Smooth muscle cell of the brain vasculature (primary cell): ENCODE results near the gene RBBP6.
"Not testable (repeated sequence)": the region's sequence is repeated elsewhere in the genome, so short reads cannot be mapped to it uniquely, and the experiment has no call there.

Source experiments
- DNase-seq: peaks from one replicate; pipeline ENCODE4 v3.0.0-alpha.2; 2012; ENCODE audit warnings: low read depth, low spot score

Gene RBBP6, protein sequence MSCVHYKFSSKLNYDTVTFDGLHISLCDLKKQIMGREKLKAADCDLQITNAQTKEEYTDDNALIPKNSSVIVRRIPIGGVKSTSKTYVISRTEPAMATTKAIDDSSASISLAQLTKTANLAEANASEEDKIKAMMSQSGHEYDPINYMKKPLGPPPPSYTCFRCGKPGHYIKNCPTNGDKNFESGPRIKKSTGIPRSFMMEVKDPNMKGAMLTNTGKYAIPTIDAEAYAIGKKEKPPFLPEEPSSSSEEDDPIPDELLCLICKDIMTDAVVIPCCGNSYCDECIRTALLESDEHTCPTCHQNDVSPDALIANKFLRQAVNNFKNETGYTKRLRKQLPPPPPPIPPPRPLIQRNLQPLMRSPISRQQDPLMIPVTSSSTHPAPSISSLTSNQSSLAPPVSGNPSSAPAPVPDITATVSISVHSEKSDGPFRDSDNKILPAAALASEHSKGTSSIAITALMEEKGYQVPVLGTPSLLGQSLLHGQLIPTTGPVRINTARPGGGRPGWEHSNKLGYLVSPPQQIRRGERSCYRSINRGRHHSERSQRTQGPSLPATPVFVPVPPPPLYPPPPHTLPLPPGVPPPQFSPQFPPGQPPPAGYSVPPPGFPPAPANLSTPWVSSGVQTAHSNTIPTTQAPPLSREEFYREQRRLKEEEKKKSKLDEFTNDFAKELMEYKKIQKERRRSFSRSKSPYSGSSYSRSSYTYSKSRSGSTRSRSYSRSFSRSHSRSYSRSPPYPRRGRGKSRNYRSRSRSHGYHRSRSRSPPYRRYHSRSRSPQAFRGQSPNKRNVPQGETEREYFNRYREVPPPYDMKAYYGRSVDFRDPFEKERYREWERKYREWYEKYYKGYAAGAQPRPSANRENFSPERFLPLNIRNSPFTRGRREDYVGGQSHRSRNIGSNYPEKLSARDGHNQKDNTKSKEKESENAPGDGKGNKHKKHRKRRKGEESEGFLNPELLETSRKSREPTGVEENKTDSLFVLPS (N-terminal part only)

DNA sequence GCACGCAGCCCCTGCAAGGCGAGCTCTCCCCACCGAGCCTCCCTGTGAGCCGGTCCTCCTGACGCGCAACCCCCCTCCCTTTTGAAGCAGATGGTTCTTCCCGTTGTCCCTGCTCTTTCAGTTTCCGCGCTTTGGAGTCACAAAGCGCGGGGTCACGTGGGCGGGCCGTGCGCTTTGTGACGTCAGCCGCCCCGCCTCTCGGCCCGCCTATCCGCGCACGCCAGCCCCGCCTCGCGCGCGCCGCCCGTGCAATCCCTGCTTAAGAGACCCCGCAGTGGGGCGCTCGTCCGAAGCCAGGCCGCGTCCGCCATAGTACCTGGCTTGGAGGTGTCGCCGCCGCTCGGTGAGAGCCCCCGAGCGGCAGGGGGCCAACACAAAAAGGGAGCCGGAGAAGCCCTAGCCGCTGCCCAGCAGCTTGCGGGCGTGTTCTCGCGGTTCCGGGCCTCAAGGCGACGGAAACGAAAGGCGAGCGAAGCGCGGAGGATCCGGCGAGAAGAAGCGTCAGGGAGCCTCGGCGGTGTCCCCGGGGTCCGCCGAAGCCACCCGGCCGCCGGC, at the start of gene RBBP6:
RBBP6 (plus strand) TSS at position 272 of the 555 bp plus-strand sequence. CDS start 1,061 bp downstream, outside the sequence.
- DNase-seq: peak; percentile 95

- no peak for DNase-seq
Measured at GRCh38 chr16:24490866-24491265, 48.5 kb upstream of the RBBP6 start.

- no peak for DNase-seq
Measured at GRCh38 chr16:24491731-24492130, 47.6 kb upstream of the RBBP6 start.

DNA sequence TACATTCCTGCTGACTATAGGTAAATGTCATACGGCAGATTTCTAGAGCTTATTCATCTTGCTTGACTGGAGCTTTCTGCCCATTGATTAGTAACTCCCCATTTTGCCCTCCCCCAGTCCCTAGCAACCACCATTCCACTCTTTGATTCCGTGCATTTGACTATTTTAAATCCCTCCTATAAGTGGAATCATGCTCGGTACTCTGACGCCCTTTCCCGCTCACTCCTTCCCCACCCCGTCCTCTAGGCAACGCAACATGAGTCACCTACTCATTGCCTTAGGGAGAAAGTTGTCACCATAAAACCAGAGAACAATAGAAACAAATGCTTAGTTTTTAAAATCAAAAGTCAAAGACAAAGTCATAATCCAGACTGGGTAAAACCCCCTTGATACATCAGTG, 45.5 kb upstream of the RBBP6 start:
- no peak for DNase-seq

DNA sequence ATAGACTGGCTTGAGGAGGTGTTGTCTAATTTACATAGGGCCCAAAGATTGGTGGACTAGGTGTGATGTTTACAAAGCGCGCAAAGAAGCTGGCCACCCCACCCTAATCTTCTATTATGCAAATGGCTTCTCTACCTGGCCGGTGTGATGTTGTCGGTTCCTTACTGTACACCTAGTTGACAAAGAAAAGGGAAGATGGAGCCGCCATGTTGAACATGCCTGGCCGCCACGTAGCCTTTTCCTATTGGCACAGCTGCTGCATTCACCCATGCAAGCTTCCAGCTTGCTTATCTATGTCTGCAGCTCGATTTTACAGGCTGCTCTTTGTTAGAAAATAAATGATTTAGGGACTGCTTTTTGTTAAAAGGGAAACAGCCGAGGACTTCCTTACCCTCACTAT, 44.2 kb upstream of the RBBP6 start:
- DNase-seq: not testable (repeated sequence)

DNA sequence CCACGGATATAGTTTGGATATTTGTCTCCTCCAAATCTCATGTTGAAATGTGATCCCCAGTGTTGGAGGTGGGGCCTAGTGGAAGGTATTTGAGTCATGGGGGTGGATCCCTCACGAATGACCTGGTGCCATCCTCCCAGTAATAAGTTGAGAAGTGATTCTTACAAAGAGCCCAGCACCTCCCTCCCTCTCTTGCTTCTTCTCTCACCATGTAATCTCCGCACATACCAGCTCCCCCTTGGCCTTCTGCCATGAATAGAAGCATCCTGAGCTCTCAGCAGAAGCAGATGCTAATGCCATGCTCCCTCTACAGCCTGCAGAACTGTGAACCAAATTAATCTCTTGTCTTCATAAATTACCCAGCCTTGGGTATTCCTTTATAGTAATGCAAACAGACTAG, 41.9 kb upstream of the RBBP6 start:
- DNase-seq: no peak

DNA sequence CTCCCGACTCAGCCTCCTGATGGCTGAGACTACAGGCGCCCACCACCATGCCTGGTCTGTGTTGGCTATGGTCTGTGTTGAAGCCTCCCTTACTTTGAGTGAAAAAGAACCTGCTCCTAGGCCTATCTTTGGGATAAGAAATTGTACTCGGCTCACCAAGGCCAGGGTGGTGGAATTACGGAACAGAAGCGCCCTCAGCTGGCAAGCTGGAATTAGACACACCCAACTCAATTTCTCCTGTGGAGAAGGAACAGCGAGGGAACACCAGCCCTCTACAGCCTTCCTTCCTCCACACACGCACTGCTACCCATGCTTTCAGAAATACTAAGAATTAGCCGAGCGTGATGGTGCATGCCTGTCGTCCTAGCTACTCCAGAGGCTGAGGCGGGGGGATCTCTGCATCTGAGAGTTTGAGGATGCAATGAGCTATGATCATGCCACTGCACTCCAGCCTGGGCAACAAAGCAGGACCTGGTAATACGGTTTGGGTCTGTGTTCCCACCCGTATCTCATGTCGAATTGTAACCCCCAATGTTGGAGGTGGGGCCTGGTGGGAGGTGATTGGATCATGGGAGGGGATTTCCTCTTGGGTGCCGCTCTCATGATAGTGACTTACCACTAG, 40.1 kb upstream of the RBBP6 start:
- DNase-seq: no peak

GRCh38 chr16:24504472-24505345, 34.7 kb upstream of the RBBP6 start:
- no peak for DNase-seq

DNA sequence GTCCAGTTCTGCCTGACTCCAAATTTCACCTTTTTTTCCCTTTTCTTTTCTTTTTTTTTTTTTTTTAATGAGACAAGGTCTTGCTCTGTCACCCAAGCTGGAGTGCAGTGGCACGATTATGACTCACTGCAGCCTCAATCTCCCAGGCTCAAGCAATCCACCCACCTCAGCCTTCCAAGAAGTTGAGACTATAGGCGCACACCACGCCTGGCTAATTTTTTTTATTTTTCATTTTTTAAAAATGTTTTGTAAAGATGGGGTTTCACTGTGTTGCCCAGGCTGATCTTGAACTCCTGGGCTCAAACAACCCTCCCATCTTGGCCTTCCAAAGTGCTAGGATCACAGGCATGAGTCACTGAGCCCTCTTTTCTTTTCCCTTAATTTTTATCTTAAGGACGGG, 33.4 kb upstream of the RBBP6 start:
- DNase-seq: no peak

- DNase-seq: no peak
Measured at GRCh38 chr16:24507959-24508480, 31.3 kb upstream of the RBBP6 start.

GRCh38 chr16:24508614-24509013, 30.8 kb upstream of the RBBP6 start:
- DNase-seq: no peak

GRCh38 chr16:24509536-24509935, 29.8 kb upstream of the RBBP6 start:
- no peak for DNase-seq

DNA sequence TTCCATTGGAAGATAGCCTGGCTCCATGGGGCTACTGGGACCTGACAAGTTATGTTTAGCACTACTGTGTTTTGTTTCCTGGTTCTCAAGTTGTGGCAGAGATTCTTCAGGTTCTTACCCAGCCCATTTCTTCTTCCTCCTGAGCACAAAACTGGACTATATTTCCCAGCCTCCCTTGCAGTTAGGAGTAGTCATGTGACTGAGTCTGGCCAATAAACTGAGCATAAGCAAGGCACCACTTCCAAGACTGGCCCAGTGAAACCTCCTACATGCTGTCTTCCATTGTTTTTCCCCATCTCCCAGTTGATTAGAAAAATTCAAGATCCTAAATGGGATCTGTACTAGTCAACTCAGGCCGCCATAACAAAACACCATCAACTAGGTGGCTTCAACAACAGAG, 28.2 kb upstream of the RBBP6 start:
- DNase-seq: no peak

- no peak for DNase-seq
Measured at GRCh38 chr16:24511792-24512191, 27.6 kb upstream of the RBBP6 start.

GRCh38 chr16:24514096-24514495, 25.3 kb upstream of the RBBP6 start:
- DNase-seq: no peak

DNA sequence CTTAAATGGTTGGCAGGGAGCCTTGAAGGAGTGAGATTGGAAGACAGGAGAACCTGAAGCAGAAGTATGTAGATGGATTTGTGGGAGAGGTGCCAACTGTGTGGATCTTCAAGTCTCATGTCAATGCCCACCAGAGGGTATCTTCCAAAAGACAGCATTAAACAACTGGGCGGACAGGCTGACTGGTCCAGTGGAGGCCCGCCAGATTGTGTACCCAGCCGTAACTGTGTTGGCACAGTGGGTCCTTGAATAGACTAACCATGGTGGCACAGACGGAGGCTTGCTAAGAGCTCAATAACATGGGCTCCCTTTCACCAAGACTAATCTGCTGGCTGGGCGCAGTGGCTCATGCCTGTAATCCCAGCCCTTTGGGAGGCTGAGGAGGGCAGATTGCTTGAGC, 24.2 kb upstream of the RBBP6 start:
- no peak for DNase-seq

DNA sequence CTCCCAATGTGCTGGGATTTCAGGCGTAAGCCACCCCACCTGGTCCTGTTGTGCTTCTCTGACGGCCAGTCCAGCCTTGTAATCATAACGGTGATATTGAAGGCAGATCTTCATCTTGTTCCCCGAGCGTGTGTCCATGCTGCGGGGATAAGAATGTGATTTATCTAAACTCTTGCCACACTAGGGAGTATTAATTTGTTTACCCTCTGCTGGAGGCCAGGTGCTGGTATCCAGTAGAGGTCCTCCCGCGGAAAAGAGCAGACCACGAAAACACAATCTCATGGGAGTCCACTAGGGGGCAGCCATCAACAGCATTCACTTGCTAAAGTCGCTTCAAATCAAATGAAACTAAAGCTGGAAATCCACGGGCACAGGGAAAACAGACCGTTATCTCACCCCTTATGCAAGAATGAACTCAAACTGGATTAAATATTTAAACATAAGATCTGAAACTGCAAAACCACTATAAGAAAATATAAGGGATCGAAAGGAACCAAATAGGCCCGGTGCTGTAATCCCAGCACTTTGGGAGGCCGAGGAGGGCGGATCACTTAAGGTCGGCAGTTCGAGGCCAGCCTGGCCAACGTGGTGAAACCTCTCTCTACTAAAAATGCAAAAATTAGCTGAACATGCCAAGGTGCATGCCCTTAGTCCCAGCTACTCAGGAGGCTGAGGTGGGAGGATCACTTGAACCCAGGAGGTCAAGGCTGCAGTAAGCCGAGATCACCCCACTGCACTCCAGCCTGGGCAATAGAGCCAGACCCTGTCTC, 22.3 kb upstream of the RBBP6 start:
- DNase-seq: peak; percentile 73

- DNase-seq: no peak
Measured at GRCh38 chr16:24518498-24518897, 20.9 kb upstream of the RBBP6 start.

GRCh38 chr16:24520983-24521382, 18.4 kb upstream of the RBBP6 start:
- no peak for DNase-seq

GRCh38 chr16:24522751-24523150, 16.6 kb upstream of the RBBP6 start:
- DNase-seq: no peak
